HG02885 (cell line): ENCODE measurements around the gene NLK.
"Not testable (repeated sequence)": the region's sequence is repeated elsewhere in the genome, so short reads cannot be mapped to it uniquely, and the experiment has no call there.

Experiments used
- ATAC-seq: cut with Tn5 transposase; IDR thresholded peaks from one replicate; pipeline ENCODE4 v1.9.1; 2021; ENCODE audit warnings: mild to moderate bottlenecking; ENCODE audit not compliant: unreplicated experiment, poor library complexity

The NLK gene

GRCh38 chr17:28227316-28228108 is 185.0 kb downstream of the NLK start:
- no peak for ATAC-seq

GRCh38 chr17:28228109-28228840 is 185.8 kb downstream of the NLK start:
- ATAC-seq = no peak

GRCh38 chr17:28228986-28229729 is 186.7 kb downstream of the NLK start:
- ATAC-seq = no peak

DNA sequence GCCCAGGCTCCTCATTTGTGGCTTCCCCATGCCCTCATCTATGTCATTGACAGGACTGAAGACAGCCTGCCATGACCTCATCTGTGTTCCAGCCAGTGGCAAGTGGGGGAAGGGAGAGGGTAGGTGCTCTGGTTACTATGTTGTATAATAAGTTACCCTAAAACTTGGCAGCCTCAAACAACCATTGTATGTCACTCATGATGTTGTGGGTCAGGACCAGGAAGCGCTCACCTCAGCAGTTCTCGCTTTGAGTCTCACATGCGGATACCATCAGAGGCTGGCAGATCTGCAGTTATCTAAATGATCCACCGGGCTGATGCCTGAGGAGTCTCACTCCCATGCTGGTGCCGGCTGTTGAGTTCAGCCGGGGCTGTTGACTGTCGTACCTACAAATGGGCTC is 187.5 kb downstream of the NLK start:
- no peak for ATAC-seq

DNA sequence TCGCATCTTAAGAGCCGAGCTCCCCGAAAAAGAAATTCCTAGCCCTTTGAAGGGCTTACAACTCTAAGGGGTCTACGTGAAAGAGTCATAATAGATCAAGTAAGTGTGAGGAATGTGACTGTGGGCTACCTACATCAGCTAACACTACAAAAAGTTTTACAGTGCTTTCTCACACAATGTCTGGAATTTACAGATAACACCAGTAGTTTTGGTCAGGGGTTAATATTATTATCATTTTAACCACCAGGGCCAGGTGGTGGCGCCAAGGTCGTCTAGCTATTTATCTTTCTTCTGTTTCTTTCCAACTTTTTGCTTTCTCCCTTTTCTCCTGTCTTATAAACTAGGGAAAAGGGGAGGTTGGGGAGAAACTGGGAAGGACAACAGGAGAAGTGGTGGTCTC is 188.1 kb downstream of the NLK start:
- not testable (repeated sequence) for ATAC-seq

- ATAC-seq = not testable (repeated sequence)
Observed at GRCh38 chr17:28231624-28232023, 189.1 kb downstream of the NLK start.

- not testable (repeated sequence) for ATAC-seq
Observed at GRCh38 chr17:28232966-28233870, 190.7 kb downstream of the NLK start.

GRCh38 chr17:28233872-28234856 is 191.7 kb downstream of the NLK start:
- not testable (repeated sequence) for ATAC-seq

DNA sequence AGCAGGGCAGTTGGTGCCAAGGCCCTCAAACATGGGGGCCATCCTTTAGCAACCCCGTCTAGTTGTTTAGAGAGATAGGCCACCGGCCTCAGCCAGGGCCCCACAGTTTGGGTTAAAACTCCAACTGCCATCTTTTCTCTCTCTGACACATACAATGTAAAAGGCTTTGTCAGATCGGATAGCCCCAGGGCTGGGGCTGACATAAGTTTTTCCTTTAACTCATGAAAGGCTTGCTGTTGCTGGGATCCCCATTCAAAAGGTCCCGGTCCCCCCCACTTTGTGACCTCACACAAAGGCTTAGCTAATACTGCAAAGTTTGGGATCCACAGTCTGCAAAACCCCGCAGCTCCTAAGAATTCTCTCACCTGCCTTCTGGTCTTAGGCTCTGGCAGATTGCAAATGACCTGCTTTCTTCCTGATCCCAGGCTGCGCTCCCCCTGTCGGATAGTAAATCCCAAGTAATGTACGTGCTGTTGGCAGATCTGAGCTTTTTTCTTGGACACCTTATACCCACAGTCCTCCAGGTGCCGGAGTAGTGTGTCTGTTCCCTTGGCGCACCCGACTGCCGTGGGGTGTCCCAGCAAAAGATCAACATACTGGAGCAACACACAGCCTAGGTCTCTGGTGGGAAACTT is 192.7 kb downstream of the NLK start:
- not testable (repeated sequence) for ATAC-seq

DNA sequence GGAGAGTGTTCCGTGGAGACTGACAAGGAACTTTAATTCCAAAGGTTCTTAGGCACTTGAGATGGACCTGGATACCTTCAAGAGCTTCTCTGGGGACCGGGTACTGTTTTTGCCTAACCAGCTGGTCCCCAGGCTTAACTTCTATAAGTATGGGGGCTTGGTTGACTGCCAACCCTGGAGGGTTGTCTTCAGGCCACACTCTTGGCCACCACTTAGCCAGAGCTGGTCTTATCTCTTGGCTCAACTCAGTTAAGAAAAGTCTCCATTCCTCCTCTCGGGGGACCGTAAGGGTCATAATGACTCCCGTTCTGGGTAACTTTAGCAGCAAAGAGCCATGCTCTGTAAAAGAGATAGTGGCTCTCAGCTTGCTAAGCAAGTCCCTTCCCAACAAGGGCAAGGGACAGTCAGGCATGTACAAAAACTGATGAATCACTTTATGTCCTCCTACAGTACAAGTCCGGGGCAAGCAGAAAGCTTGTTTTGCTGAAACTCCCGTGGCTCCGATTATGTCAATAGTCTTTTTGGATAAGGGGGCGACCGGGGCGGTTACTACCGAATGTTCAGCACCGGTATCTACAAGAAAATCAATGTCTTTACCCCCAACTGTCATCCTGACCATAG is 193.7 kb downstream of the NLK start:
- ATAC-seq = not testable (repeated sequence)

GRCh38 chr17:28238547-28239270 is 196.2 kb downstream of the NLK start:
- not testable (repeated sequence) for ATAC-seq

- no peak for ATAC-seq
Observed at GRCh38 chr17:28239271-28239624, 196.8 kb downstream of the NLK start.

- no peak for ATAC-seq
Observed at GRCh38 chr17:28240688-28241340, 198.3 kb downstream of the NLK start.

DNA sequence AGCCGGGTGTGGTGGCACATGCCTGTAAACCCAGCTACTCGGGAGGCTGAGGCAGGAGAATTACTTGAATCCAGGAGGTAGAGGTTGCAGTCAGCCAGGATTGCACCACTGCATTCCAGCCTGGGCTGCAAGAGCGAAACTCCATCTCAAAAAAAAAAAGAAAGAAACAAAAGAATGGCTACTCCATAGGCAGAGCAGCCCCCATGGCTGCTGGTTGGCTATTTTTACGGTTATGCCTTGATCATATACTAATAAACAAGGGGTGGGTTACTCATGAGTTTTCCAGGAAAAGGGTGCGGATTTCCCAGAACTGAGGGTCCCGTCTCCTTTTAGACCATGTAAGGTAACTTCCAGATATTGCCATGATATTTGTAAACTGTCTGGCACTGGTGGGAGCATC is 200.3 kb downstream of the NLK start:
- no peak for ATAC-seq

GRCh38 chr17:28243268-28243667 is 200.8 kb downstream of the NLK start:
- ATAC-seq = not testable (repeated sequence)

DNA sequence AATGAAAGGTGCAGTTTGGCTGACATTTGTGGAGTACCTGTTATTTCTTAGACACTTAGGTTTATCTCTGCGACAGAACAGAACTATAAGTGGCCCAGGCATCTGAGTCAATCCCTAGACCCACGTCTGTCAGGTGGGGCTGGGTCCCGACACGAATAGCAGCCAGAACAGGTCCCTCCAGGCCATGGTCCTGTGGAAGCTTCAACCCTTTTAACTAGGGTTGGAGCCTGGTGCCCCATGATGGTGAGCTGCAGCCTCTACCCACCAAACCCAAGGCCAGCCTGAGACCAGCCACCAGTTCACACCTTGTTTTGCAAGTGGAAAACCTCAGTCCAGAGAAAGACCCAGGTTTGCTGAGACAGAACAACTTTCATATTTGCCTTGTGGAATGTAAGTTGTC is 202.0 kb downstream of the NLK start:
- ATAC-seq = no peak
